ENCODE results near the gene COX4I1. TPM values are rescaled to one million over a fixed set of nuclear protein-coding genes. Genes with fewer than 3 reads are reported as not detected.

The COX4I1 gene
- total and polyA plus RNA-seq, 2 donors from 2014 or later = 439 to 1,996 TPM

- Histone ChIP-seq H3K9me3 (ENCODE audit: control insufficient read depth in 2 of 3, insufficient read depth in 1 of 3, low read length in 3 of 3) (no peaks in the 10 kb centered on the region), H3K4me1 (ENCODE audit: control insufficient read depth in 2 of 3, insufficient read depth in 2 of 3, low read depth in 1 of 3, low read length in 3 of 3) (no peaks in the 10 kb centered on the region), H3K36me3 (ENCODE audit: control insufficient read depth in 2 of 3, insufficient read depth in 3 of 3, low read length in 3 of 3) (no peaks in the 10 kb centered on the region), H3K9ac (ENCODE audit: low read length in 3 of 3) (no peak overlapping the region), H3K4me3 (ENCODE audit: low read length in 3 of 3) (no peak overlapping the region), H3K27me3 (ENCODE audit: control insufficient read depth, insufficient read depth, low read length) (no peaks in the 10 kb centered on the region), H3K27ac (ENCODE audit: low read depth in 2 of 2, low read length in 2 of 2) (no peak overlapping the region)
- no peak for TF ChIP-seq CTCF (IDR thresholded peaks at IDR 0.05; ENCODE audit: borderline replicate concordance, extremely low read depth, insufficient read depth)
- intact Hi-C loops (cut with DNase I) = no loop called here
- no peak for FAIRE-seq
- no peak for DNase-seq
Observed at GRCh38 chr16:85759136-85759535, 40.4 kb upstream of the COX4I1 start.

GRCh38 chr16:85759631-85760419, 39.7 kb upstream of the COX4I1 start:
- H3K36me3 ChIP-seq (ENCODE audit: control insufficient read depth in 2 of 3, insufficient read depth in 3 of 3, low read length in 3 of 3) = no peaks in the 10 kb centered on the region
- no peak overlapping the region for H3K27ac ChIP-seq (ENCODE audit: low read depth in 2 of 2, low read length in 2 of 2)
- TF ChIP-seq CTCF (IDR thresholded peaks at IDR 0.05; ENCODE audit: borderline replicate concordance, extremely low read depth, insufficient read depth) = no peak
- no peaks in the 10 kb centered on the region for H3K27me3 ChIP-seq (ENCODE audit: control insufficient read depth, insufficient read depth, low read length)
- DNase-seq (no peak), FAIRE-seq (no peak)
- H3K9ac ChIP-seq (ENCODE audit: low read length in 3 of 3) = no peak overlapping the region
- intact Hi-C loops (cut with DNase I) = no loop called here
- no peaks in the 10 kb centered on the region for H3K9me3 ChIP-seq (ENCODE audit: control insufficient read depth in 2 of 3, insufficient read depth in 1 of 3, low read length in 3 of 3)
- H3K4me1 ChIP-seq (ENCODE audit: control insufficient read depth in 2 of 3, insufficient read depth in 2 of 3, low read depth in 1 of 3, low read length in 3 of 3) = no peaks in the 10 kb centered on the region
- H3K4me3 ChIP-seq (ENCODE audit: low read length in 3 of 3) = no peak overlapping the region

- H3K4me3 ChIP-seq (ENCODE audit: low read length in 3 of 3) = no peak overlapping the region
- H3K4me1 ChIP-seq (ENCODE audit: control insufficient read depth in 2 of 3, insufficient read depth in 2 of 3, low read depth in 1 of 3, low read length in 3 of 3) = no peaks in the 10 kb centered on the region
- no peak overlapping the region for H3K27ac ChIP-seq (ENCODE audit: low read depth in 2 of 2, low read length in 2 of 2)
- H3K9me3 ChIP-seq (ENCODE audit: control insufficient read depth in 2 of 3, insufficient read depth in 1 of 3, low read length in 3 of 3) = no peaks in the 10 kb centered on the region
- no peak overlapping the region for H3K9ac ChIP-seq (ENCODE audit: low read length in 3 of 3)
- DNase-seq (no peak), FAIRE-seq (no peak)
- no peaks in the 10 kb centered on the region for H3K27me3 ChIP-seq (ENCODE audit: control insufficient read depth, insufficient read depth, low read length)
- H3K36me3 ChIP-seq (ENCODE audit: control insufficient read depth in 2 of 3, insufficient read depth in 3 of 3, low read length in 3 of 3) = no peaks in the 10 kb centered on the region
- intact Hi-C loops (cut with DNase I) = no loop called here
- no peak for TF ChIP-seq CTCF (IDR thresholded peaks at IDR 0.05; ENCODE audit: borderline replicate concordance, extremely low read depth, insufficient read depth)
Observed at GRCh38 chr16:85761861-85762260, 37.6 kb upstream of the COX4I1 start.
